GM21786 (cell line): Measurements from ENCODE around the gene KAT2B.

ENCODE experiments used
- ATAC-seq: cut with Tn5 transposase; IDR thresholded peaks from one replicate; pipeline ENCODE4 v1.9.1; 2021; ENCODE audit not compliant: unreplicated experiment

KAT2B gene

GRCh38 chr3:20095470-20095869 lies 55.2 kb downstream of the KAT2B start:
- ATAC-seq = no peak

- ATAC-seq = no peak
These were observed 56.0 kb downstream of the KAT2B start for GRCh38 chr3:20096135-20096685.

GRCh38 chr3:20097015-20097414 lies 56.8 kb downstream of the KAT2B start:
- no peak for ATAC-seq

- no peak for ATAC-seq
These were observed 58.8 kb downstream of the KAT2B start for GRCh38 chr3:20099060-20099459.

GRCh38 chr3:20100151-20100550 lies 59.9 kb downstream of the KAT2B start:
- no peak for ATAC-seq

GRCh38 chr3:20101041-20101440 lies 60.8 kb downstream of the KAT2B start:
- ATAC-seq = no peak

- peak; percentile 9 for ATAC-seq
These were observed 63.5 kb downstream of the KAT2B start for GRCh38 chr3:20103731-20104130.

GRCh38 chr3:20104167-20104661 lies 64.0 kb downstream of the KAT2B start:
- peak; percentile 60 for ATAC-seq

- ATAC-seq = no peak
These were observed 65.5 kb downstream of the KAT2B start for GRCh38 chr3:20105513-20106280.

GRCh38 chr3:20107722-20108121 lies 67.5 kb downstream of the KAT2B start:
- ATAC-seq = no peak

GRCh38 chr3:20108869-20109268 lies 68.6 kb downstream of the KAT2B start:
- no peak for ATAC-seq

- ATAC-seq = no peak
These were observed 70.6 kb downstream of the KAT2B start for GRCh38 chr3:20110826-20111225.

- no peak for ATAC-seq
These were observed 71.6 kb downstream of the KAT2B start for GRCh38 chr3:20111836-20112235.

GRCh38 chr3:20121088-20121487 lies 80.8 kb downstream of the KAT2B start:
- no peak for ATAC-seq

- ATAC-seq = no peak
These were observed 82.9 kb downstream of the KAT2B start for GRCh38 chr3:20123131-20123652.

GRCh38 chr3:20125289-20125688 lies 85.0 kb downstream of the KAT2B start:
- ATAC-seq = no peak

- peak; percentile 99 for ATAC-seq
These were observed 85.7 kb downstream of the KAT2B start for GRCh38 chr3:20125897-20126296.

- ATAC-seq = no peak
These were observed 88.1 kb downstream of the KAT2B start for GRCh38 chr3:20128358-20128757.

GRCh38 chr3:20130106-20130505 lies 89.9 kb downstream of the KAT2B start:
- ATAC-seq = no peak

GRCh38 chr3:20136231-20136630 lies 96.0 kb downstream of the KAT2B start:
- no peak for ATAC-seq

GRCh38 chr3:20137647-20138046 lies 97.4 kb downstream of the KAT2B start:
- no peak for ATAC-seq

- no peak for ATAC-seq
These were observed 100.6 kb downstream of the KAT2B start for GRCh38 chr3:20140881-20141280.
